Activated T-helper 9 cell treated with anti-CD3 and anti-CD28 coated beads, Interleukin-2, amount 50 U/mL, for 16 hours (primary cell): ENCODE data around the gene HOXC10.
A peak's percentile ranks its signal among the peaks of the same experiment; 100 is the strongest.

ENCODE experiments used
- DNase-seq: peaks from one replicate; pipeline ENCODE4 v3.0.0-alpha.2; 2020; ENCODE audit warnings: low read depth

HOXC10 gene

GRCh38 chr12:54030442-54030801 lies 45.5 kb downstream of the HOXC10 start:
- no peak for DNase-seq

DNA sequence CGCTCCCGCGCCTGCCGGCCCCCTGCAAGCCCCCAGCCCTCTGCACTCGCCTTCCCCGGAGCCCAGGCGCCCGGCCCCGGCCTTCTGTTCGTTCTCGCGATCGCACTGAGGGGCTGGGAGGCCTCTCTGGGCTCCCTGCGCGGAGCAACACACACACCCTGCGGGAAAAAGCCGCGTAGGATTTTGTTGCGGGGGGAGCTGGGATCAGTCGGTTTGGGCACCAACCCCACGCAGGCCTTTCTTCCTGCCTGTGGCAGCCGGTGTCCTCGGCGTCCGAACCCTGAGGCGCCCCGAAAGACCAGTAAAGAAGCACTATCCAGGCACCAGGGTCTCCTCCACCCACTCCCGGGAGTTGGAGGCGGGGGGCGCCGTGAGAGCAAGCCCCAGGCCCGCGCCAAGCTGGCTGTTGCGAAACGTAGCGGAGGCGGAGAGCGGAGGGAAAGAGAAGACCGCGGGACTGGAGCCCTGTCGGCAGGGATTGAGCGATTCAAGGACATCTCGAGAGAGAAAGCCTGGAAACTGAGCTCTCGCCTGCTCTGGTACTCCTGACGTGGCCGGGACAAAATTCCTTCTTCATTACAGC lies 46.0 kb downstream of the HOXC10 start:
- no peak for DNase-seq

- no peak for DNase-seq
Observed at GRCh38 chr12:54031480-54031879, 46.5 kb downstream of the HOXC10 start.

- no peak for DNase-seq
Observed at GRCh38 chr12:54032086-54032619, 47.2 kb downstream of the HOXC10 start.

- peak; percentile 23 for DNase-seq
Observed at GRCh38 chr12:54032627-54033100, 47.7 kb downstream of the HOXC10 start, which contains the start of gene HOXC5. Gene HOXC5, plus strand, starts transcription at chr12:54033050. Its CDS starts 73 bp downstream, at chr12:54033123.

DNA sequence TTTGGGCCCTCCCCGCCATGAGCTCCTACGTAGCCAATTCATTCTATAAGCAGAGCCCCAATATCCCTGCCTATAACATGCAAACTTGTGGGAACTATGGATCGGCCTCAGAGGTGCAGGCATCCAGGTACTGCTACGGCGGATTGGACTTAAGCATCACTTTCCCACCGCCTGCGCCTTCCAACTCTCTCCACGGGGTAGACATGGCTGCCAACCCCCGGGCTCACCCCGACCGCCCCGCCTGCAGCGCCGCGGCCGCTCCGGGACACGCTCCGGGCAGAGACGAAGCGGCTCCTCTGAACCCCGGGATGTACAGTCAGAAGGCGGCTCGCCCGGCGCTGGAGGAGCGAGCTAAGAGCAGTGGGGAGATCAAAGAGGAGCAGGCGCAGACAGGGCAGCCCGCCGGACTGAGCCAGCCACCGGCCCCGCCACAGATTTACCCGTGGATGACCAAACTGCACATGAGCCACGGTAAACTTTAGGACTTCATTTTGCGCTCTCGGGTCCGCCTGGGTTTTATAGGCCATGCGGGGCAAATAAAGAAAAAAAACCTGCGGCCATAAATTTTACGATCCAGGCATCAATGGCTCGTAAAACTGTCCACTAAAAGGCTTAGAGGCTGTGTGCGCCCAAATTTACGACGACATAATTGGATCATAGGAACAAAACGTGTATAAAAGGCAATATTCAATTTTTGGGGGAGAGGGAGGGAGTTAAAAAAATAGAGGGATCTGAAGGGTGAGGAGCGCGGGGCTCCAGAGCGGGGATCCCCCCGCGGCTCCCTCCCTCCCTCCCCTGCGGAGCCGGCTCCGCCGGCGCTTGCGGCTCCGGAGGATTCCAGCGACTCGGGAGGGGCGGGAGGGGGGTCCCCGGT lies 48.4 kb downstream of the HOXC10 start:
- DNase-seq: no peak

- DNase-seq: no peak
Observed at GRCh38 chr12:54033980-54034784, 49.2 kb downstream of the HOXC10 start.

DNA sequence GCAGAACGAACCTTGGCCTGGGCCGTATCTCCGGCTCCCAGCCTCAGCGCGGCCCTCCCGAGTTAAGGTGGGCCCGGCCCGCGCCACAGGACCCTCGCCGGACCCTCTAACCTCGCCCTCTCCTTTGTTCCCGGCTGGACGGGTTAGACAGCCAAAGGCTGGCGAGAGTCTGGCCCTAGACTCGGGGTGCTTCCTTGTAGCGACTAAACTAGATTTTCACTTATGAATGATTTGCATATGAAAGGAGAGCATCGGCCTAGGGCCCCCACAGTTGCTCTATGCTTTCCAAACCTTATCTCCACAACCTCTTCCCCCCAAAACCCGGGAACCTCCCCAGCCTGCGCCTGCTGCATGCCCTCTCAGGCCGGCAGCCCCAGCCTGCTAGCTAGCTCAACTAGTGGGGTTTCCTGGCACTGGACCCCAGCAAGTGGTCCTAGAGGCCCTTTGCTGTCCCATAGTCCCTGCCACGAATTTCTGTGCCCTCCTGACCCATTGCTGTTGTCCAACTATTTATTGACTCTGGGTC lies 49.9 kb downstream of the HOXC10 start:
- DNase-seq: no peak

DNA sequence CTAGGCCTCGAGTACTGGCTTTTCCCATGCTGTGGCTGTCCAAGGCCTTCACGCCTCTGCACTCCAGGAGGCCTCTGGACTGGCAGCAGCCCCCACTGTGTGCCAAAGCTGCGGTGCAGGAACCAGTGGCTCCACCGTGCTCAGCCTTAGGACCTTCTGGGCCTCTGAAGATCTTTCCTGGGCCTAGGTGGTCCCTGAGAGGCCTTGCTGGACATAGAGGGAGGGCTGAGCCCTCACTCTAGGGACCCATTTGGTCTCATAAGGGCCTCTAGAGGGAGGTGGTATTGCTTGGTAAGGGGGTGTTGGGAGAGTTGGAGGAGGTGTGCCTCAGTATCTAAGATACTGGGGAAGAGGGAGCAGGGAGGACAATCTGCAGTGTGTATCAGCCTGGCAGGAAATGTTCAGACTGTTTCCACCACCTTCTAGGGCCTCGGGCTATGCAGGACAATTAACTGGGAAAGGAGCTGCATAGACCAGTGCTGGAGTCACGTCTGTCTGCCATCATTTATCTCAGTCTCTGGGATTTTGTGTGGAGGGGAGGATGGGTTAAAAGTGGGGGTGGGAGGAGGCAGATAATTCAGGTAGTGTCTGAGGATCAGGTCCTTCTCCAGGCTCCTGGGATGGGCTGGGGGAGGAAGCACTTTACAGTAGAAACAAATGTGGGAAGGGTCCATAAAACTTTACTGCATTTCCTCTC lies 50.8 kb downstream of the HOXC10 start:
- DNase-seq: no peak

GRCh38 chr12:54036620-54037359 lies 51.8 kb downstream of the HOXC10 start:
- DNase-seq: no peak

- DNase-seq: no peak
Observed at GRCh38 chr12:54037360-54038283, 52.7 kb downstream of the HOXC10 start.

DNA sequence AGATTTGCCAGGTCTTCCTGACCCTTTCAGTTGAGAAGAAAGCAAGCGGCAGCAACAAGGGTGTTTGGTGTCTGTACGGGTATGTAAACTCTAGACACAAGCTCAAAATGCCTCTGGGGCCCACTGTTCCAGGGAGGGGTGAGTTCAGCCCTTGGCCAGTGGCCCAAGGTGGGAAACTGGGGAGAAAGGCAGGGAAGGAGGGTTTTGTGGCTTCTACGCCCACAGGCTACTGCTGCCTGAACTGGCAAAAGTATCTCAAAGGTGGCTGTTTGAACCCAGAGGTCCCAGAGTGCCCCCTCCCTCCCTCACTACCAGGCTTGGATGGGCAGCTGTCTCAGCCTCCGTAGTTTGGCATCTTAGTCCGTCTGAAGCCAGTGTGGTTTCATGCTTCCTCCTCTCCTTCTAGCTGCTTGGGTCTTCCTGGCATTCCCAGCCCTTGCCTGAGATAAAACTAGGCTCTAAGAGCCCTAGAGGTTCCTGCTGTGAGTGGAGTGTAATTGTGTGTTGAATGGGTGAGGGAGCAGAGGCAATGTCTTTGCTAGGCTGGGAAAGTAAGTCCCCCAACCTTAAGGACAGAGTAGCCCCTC lies 53.4 kb downstream of the HOXC10 start:
- no peak for DNase-seq

- no peak for DNase-seq
Observed at GRCh38 chr12:54038871-54039414, 54.0 kb downstream of the HOXC10 start.

- DNase-seq: no peak
Observed at GRCh38 chr12:54039417-54040147, 54.6 kb downstream of the HOXC10 start.
